WTC11 (cell line): ENCODE measurements around the gene MGST3.
A peak's percentile ranks its signal among the peaks of the same experiment; 100 is the strongest.

Source experiments
- ATF3 ChIP-seq: sonication (generic); formaldehyde crosslinking; conservative IDR thresholded peaks from 2 replicates; pipeline ENCODE4 v1.8.1; 2022; ENCODE audit warnings: mild to moderate bottlenecking, missing genetic modification reagents
- CDX4 ChIP-seq: fragments of 250-450 bp; sonication (Bioruptor Pico); IDR thresholded peaks from 2 replicates; pipeline ENCODE4 v1.9.0; 2021; ENCODE audit warnings: moderate library complexity, mild to moderate bottlenecking, inconsistent platforms, borderline replicate concordance
- CREM ChIP-seq: sonication (generic); formaldehyde crosslinking; IDR thresholded peaks from 2 replicates; pipeline ENCODE4 v1.8.1; 2022; ENCODE audit warnings: mild to moderate bottlenecking, missing genetic modification reagents, moderate library complexity
- CTCF ChIP-seq: fragments of 200-600 bp; IDR thresholded peaks from 2 replicates; pipeline ENCODE4 v1.8.0; 2022; ENCODE audit warnings: antibody characterized with exemption
- ESRRA ChIP-seq: sonication (generic); formaldehyde crosslinking; IDR thresholded peaks from 2 replicates; pipeline ENCODE4 v1.8.1; 2022; ENCODE audit warnings: mild to moderate bottlenecking, missing genetic modification reagents, borderline replicate concordance
- FOXP4 ChIP-seq: sonication (generic); formaldehyde crosslinking; IDR thresholded peaks from 2 replicates; pipeline ENCODE4 v1.8.0; 2022; ENCODE audit warnings: mild to moderate bottlenecking, missing genetic modification reagents
- HMGXB4 ChIP-seq: sonication (generic); formaldehyde crosslinking; IDR thresholded peaks from 2 replicates; pipeline ENCODE4 v1.8.1; 2023; ENCODE audit warnings: mild to moderate bottlenecking, moderate library complexity, missing genetic modification reagents
- MAX ChIP-seq: sonication (generic); formaldehyde crosslinking; IDR thresholded peaks from 2 replicates; pipeline ENCODE4 v1.8.0; 2022; ENCODE audit warnings: mild to moderate bottlenecking, missing genetic modification reagents
- PRDM15 ChIP-seq: sonication (generic); formaldehyde crosslinking; IDR thresholded peaks from 2 replicates; pipeline ENCODE4 v1.8.0; 2022; ENCODE audit warnings: missing genetic modification reagents
- PRRX2 ChIP-seq: fragments of 250-450 bp; sonication (Bioruptor Pico); IDR thresholded peaks from 2 replicates; pipeline ENCODE4 v1.8.0; 2021; ENCODE audit warnings: mild to moderate bottlenecking
- SP1 ChIP-seq: sonication (generic); formaldehyde crosslinking; conservative IDR thresholded peaks from 2 replicates; pipeline ENCODE4 v1.8.1; 2022; ENCODE audit warnings: missing genetic modification reagents
- USF2 ChIP-seq: sonication (generic); formaldehyde crosslinking; IDR thresholded peaks from 2 replicates; pipeline ENCODE4 v1.8.1; 2023; ENCODE audit warnings: mild to moderate bottlenecking, missing genetic modification reagents, moderate library complexity
- ZBTB21 ChIP-seq: sonication (generic); formaldehyde crosslinking; IDR thresholded peaks from 2 replicates; pipeline ENCODE4 v1.8.1; 2023; ENCODE audit warnings: mild to moderate bottlenecking, missing genetic modification reagents, borderline replicate concordance
- ZNF281 ChIP-seq: sonication (generic); formaldehyde crosslinking; IDR thresholded peaks from 2 replicates; pipeline ENCODE4 v1.8.0; 2023; ENCODE audit warnings: mild to moderate bottlenecking, missing genetic modification reagents

GRCh38 chr1:165597883-165598675, 33.0 kb upstream of the MGST3 start:
- TF ChIP-seq CTCF (no peak), PRDM15 (no peak), MAX (peak; percentile 44; the same call in 1 of the 2 replicates), ATF3 (CRISPR knock-in tag) (no peak), ZNF281 (CRISPR knock-in tag) (no peak), USF2 (CRISPR knock-in tag) (no peak), FOXP4 (CRISPR knock-in tag) (no peak), ZBTB21 (no peak), SP1 (CRISPR knock-in tag) (peak; percentile 63), CDX4 (CRISPR knock-in tag) (no peak), CREM (0 out of 2 replicates have a peak, but pooled peaks have one; percentile 34), PRRX2 (CRISPR knock-in tag) (no peak), ESRRA (no peak), HMGXB4 (CRISPR knock-in tag) (no peak)
